ENCODE results near the gene METTL9. TPM values are rescaled to one million over a fixed set of nuclear protein-coding genes. Genes with fewer than 3 reads are reported as not detected.
A peak's percentile ranks its signal among the peaks of the same experiment; 100 is the strongest.

Gene METTL9
- total and polyA plus RNA-seq, 2 of the 13 experiments (the other 11 are each of a cell fraction or from before 2014, with no cell fraction given): 123 to 204 TPM

DNA sequence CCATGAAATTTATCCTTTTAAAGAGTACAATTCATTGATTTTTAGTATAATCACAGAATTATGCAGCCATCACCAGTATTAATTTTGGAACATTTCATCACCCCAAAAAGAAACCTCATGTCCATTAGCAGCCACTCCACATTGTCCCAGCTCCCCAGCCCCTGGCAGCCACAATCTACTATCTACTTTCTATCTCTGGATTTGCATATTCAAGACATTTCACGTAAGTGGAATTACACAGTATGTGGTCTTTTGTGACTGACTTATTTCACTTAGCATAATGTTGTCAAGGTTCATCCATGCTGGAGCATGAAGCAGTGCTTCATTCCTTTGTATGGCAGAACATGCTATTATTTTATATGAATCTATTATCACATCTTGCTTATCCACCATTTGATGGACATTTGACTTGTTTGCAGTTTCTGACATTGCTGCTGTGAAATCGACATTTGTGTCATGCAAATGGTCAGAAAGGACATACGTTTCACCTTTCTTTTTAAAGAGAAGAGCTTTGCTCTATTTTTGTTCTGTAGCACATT, 10.7 kb downstream of the METTL9 start:
- CTCF ChIA-PET (ENCODE audit: low intra/inter-chr PET ratio, low total read pairs): no interaction called here

More for the DNA sequence above, 10.7 kb downstream of the METTL9 start:
- Histone ChIP-seq H3K27ac (ENCODE audit: extremely low read length, insufficient read depth, low read length) (no peak overlapping the region), H3K27me3 (ENCODE audit: control insufficient read depth in 1 of 2, insufficient read depth in 2 of 2, low read length in 2 of 2) (no peaks in the 10 kb centered on the region), H3K79me2 (ENCODE audit: insufficient read depth, low read length) (peaks cover 89% of the 10 kb centered on the region), H3K4me3 (replicated peaks in 1 of 3; ENCODE audit: insufficient read depth in 1 of 3, low read depth in 2 of 3, low read length in 3 of 3) (no peak overlapping the region), H3K9me3 (ENCODE audit: low read length) (no peaks in the 10 kb centered on the region), H4K20me1 (ENCODE audit: insufficient read depth, low read length) (peaks cover 6% of the 10 kb centered on the region; the same call in 1 of the 2 replicates), H3K4me1 (ENCODE audit: insufficient read depth, low read length) (peaks cover 49% of the 10 kb centered on the region), H3K36me3 (replicated peaks in 1 of 2; ENCODE audit: control insufficient read depth in 1 of 2, insufficient read depth in 2 of 2, low read length in 2 of 2) (no peaks in the 10 kb centered on the region; a peak in 1 of 5 replicates), H3K9ac (ENCODE audit: insufficient read depth, low read depth, low read length) (no peak overlapping the region), H3K4me2 (ENCODE audit: low read depth, low read length) (no peak overlapping the region), H2AFZ (ENCODE audit: low read length) (no peak overlapping the region)
- DNase-seq (ENCODE audit: low spot score) (no peak), FAIRE-seq (no peak), ATAC-seq (no peak)
- in situ Hi-C loops (cut with HindIII; ENCODE audit: extremely low pct_ligation_motif_present, low pct_unique_long_range_greater_than_20kb) (no loop called here), intact Hi-C loops (cut with micrococcal nuclease; ENCODE audit: unreplicated experiment) (no loop called here)
- 96% methylated on average over 3 of the region's 3 CpGs for WGBS (ENCODE audit: low lambda C conversion rate)
- TF ChIP-seq HDAC2 (CRISPR knock-in tag; IDR thresholded peaks at IDR 0.05) (no peak), ZNF33A (CRISPR knock-in tag; IDR thresholded peaks at IDR 0.05; ENCODE audit: borderline replicate concordance) (no peak), ZNF569 (CRISPR knock-in tag; IDR thresholded peaks at IDR 0.05; ENCODE audit: borderline replicate concordance) (no peak), CHD2 (IDR thresholded peaks at IDR 0.05; ENCODE audit: low read depth, low read length) (no peak), NFE2L1 (CRISPR knock-in tag; IDR thresholded peaks at IDR 0.05; ENCODE audit: borderline replicate concordance) (no peak), ZBTB1 (CRISPR knock-in tag; IDR thresholded peaks at IDR 0.05; ENCODE audit: borderline replicate concordance) (no peak), TEAD3 (CRISPR knock-in tag; optimal IDR thresholded peaks at IDR 0.05; ENCODE audit: borderline replicate concordance) (peak; percentile 10)
- TF ChIP-seq, protein P1, sequence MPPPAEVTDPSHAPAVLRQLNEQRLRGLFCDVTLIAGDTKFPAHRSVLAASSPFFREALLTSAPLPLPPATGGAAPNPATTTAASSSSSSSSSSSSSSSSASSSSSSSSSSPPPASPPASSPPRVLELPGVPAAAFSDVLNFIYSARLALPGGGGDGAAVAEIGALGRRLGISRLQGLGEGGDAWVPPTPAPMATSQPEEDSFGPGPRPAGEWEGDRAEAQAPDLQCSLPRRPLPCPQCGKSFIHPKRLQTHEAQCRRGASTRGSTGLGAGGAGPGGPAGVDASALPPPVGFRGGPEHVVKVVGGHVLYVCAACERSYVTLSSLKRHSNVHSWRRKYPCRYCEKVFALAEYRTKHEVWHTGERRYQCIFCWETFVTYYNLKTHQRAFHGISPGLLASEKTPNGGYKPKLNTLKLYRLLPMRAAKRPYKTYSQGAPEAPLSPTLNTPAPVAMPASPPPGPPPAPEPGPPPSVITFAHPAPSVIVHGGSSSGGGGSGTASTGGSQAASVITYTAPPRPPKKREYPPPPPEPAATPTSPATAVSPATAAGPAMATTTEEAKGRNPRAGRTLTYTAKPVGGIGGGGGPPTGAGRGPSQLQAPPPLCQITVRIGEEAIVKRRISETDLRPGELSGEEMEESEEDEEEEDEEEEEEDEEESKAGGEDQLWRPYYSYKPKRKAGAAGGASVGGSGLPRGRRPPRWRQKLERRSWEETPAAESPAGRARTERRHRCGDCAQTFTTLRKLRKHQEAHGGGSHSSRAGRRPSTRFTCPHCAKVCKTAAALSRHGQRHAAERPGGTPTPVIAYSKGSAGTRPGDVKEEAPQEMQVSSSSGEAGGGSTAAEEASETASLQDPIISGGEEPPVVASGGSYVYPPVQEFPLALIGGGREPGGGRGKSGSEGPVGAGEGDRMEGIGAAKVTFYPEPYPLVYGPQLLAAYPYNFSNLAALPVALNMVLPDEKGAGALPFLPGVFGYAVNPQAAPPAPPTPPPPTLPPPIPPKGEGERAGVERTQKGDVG (CRISPR knock-in tag; IDR thresholded peaks at IDR 0.05; ENCODE audit: borderline replicate concordance): no peak
- TF ChIP-seq, protein P2, sequence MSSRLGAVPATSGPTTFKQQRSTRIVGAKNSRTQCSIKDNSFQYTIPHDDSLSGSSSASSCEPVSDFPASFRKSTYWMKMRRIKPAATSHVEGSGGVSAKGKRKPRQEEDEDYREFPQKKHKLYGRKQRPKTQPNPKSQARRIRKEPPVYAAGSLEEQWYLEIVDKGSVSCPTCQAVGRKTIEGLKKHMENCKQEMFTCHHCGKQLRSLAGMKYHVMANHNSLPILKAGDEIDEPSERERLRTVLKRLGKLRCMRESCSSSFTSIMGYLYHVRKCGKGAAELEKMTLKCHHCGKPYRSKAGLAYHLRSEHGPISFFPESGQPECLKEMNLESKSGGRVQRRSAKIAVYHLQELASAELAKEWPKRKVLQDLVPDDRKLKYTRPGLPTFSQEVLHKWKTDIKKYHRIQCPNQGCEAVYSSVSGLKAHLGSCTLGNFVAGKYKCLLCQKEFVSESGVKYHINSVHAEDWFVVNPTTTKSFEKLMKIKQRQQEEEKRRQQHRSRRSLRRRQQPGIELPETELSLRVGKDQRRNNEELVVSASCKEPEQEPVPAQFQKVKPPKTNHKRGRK (CRISPR knock-in tag; IDR thresholded peaks at IDR 0.05): no peak
- POLR2A ChIA-PET: no interaction called here
- no TSS peak for BruUV-seq (replicated peaks)

Data from HepG2 (cell line).